ENCODE data around the gene DCPS.

DCPS gene

GRCh38 chr11:126328938-126329643, 25.2 kb downstream of the DCPS start:
- DNase-seq = no peak

GRCh38 chr11:126329644-126330211, 25.9 kb downstream of the DCPS start:
- no peak for DNase-seq

GRCh38 chr11:126331286-126331685, 27.4 kb downstream of the DCPS start:
- no peak for DNase-seq

DNA sequence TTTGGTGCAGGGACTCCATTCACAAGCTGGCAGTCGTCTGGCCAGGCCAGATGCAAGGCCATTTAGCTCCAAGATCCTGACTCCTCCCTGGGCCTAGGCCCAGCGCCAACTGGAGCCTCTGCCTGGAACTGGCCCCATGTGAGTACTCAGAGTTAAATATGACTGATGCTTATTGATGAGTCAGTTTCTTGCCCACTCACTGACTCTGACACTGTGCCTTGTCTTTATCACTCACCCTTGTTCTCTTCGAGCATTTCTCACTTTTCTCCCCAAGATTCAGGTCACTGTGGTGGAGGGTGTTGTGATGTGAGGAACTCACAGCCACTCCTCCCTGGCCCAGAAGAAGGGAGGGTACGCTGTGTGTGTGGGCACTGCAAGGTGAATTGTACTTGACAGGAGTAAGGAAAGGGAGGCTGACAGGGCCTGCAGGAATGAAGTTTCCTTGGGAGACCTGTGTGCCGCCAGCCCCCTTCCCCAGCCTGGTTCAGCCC, 28.4 kb downstream of the DCPS start:
- no peak for DNase-seq

GRCh38 chr11:126333142-126333541, 29.3 kb downstream of the DCPS start:
- DNase-seq = no peak

DNA sequence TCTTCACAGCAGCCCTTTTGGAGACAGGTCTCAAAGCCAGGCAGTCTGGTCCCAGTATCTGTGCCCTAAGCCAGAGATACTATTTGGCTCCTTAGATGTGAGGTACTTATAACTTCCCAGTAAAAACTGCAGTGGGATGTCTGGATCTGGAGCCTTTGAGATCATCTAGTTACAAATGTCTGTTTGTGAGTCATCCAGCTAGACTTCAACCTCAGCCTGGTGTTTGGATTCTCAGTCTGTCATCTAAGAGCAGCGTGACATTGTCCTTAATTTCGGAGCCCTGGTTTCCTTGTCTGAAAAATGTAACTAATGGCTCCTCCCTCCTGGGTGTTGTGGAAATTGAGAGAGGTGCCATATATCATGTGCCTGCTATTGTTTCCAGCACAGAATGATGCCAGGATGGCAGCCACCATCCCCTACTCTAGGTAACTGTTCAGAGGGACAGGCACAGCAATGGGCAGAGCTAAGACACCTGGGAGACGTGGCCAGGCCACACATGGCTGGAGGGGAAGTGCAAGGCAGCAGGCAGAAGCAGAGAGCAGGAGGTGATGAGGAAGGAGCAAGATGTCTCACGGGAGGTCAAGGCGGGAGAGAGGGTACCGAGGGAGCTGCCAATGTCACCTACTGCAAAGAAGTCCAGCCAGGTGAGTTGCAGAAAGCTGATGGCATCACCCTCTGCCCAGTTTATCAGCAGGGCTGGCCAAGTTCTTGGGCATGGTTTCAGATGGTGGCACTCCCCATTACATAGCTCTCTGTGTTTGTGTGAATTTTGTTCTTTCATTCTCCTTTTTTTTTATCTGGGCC, 31.0 kb downstream of the DCPS start:
- DNase-seq = no peak

DNA sequence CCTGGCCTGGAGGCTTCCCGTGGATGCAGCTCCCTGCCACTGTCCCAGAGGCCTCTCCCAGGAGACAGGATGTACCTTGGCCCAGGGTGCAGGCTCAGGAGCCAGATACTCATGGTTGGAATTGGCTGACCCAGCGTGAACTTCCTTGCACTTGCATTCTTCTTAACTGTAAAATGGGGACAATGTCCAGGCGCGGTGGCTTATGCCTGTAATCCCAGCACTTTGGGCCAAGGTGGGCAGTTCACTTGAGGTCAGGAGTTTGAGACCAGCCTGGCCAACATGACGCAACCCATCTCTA, 31.6 kb downstream of the DCPS start:
- DNase-seq = no peak

- DNase-seq = no peak
Observed at GRCh38 chr11:126336138-126336541, 32.3 kb downstream of the DCPS start.

DNA sequence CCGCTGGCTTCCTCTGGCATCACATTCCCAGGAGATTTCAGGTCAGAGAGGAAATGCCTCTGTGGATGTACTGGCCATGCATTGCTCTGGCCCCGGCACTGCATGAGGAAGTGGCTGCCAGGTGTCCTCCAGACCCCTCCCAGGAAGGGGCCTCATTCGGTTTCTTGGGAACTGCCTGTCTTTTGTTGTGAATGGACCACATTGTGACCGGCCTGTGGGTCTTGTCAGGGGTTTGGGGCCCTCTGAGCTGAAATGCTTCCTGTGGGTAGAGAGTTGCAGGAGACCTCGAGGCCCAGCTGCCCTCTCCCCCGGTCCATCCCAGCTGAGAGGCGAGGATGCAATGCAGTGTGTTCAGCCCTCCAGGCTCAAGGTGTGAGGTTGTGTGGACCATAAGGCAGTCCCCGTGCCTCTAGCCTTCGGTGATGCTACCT, 32.8 kb downstream of the DCPS start:
- DNase-seq = no peak

GRCh38 chr11:126337126-126337473, 33.2 kb downstream of the DCPS start:
- DNase-seq = no peak

GRCh38 chr11:126337474-126338241, 33.8 kb downstream of the DCPS start:
- no peak for DNase-seq

- no peak for DNase-seq
Observed at GRCh38 chr11:126338346-126339055, 34.6 kb downstream of the DCPS start.

- DNase-seq = no peak
Observed at GRCh38 chr11:126339073-126339862, 35.4 kb downstream of the DCPS start.

- DNase-seq = no peak
Observed at GRCh38 chr11:126339863-126340434, 36.1 kb downstream of the DCPS start.

DNA sequence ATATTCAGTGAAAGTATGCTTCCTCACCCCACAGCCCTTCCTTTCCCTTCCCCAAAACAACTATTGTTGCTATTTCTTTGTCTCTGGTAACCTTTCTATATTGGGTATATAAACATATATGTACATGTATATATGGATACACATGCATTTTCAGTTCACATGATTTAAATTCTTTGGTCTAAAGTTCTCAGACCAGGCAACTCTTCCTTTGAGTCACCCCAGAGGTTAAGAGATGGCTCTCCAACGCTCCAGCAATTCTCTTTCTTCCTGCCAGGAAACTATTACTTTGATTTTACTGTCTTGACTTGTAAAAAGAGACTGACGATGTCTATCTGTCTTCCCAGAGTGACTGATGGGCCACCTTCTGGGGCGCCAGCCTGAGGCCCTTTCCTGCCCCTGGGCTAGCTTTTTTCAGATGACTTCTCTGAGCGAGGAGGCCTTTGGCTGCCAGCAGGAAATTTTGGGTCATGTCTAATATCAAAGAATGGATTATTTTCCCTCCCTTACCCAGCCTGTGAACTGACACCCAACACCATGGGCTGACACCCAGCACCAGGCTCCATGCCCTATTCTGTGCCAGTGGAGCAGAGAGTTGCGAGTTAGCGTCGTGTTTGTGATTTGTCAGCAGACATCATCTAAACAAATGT, 37.2 kb downstream of the DCPS start:
- DNase-seq = no peak

DNA sequence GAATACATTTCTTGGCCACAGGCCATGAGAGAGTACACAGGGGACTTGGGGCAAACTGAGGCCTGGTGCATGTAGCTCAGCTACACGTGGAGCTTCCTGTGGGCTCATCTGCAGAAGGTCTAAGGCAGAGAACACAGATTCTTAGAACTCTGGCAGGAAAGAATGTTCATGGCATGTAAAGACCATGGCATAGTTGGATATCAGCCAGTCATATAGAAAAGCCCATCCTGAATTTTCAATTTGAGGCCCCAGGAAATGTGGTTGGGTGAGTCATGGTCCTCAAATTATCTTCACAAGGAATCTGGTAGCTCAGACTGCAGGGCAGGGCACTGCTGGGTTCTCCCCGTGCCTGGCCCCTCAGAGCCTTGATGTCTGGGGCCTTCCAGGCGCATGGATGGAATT, 37.9 kb downstream of the DCPS start:
- no peak for DNase-seq

- no peak for DNase-seq
Observed at GRCh38 chr11:126343051-126343450, 39.2 kb downstream of the DCPS start.

- no peak for DNase-seq
Observed at GRCh38 chr11:126344141-126345080, 40.6 kb downstream of the DCPS start.

DNA sequence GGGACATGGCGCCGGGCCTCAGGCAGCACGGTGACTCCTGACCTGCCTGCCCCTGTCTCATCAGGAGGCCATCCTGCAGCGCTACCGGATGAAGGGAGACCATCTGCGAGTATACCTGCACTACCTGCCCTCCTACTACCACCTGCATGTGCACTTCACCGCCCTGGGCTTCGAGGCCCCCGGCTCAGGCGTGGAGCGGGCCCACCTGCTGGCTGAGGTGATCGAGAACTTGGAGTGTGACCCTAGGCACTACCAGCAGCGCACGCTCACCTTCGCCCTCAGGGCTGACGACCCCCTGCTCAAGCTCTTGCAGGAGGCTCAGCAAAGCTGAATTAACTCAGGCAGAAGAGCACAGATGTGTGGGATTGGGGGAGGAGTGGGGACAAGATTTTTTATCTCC, 41.4 kb downstream of the DCPS start:
- DNase-seq = no peak
